Fibroblast of lung (primary cell): ENCODE results near the gene GYPC. TPM values are rescaled to one million over a fixed set of nuclear protein-coding genes. Genes with fewer than 3 reads are reported as not detected.

Experiments used
- DNase-seq, 2 donors: peaks; one replicate each; pipeline versions ENCODE4 v3.0.0 to v3.0.0-alpha.2; 2010; ENCODE audit warnings: low read depth in 2 of 2
- H2AFZ ChIP-seq: 2 replicates; pipeline ENCODE4 v1.5.1; 2012; ENCODE audit warnings: low read length, control low read depth, inconsistent platforms
- H3K27ac ChIP-seq: 2 replicates; pipeline ENCODE4 v1.5.1; 2011; ENCODE audit warnings: low read length, control low read depth; ENCODE audit not compliant: insufficient read depth
- H3K27me3 ChIP-seq: 2 replicates; pipeline ENCODE4 v1.5.1; 2011; ENCODE audit warnings: mild to moderate bottlenecking, low read length; ENCODE audit not compliant: control insufficient read depth, insufficient read depth
- H3K36me3 ChIP-seq: 2 replicates; pipeline ENCODE4 v1.5.1; 2011; ENCODE audit warnings: low read length; ENCODE audit not compliant: control insufficient read depth, insufficient read depth
- H3K4me1 ChIP-seq: 2 replicates; pipeline ENCODE4 v1.5.1; 2011; ENCODE audit warnings: low read length; ENCODE audit not compliant: control insufficient read depth, insufficient read depth; ENCODE audit errors: extremely low read depth
- H3K4me2 ChIP-seq: 2 replicates; pipeline ENCODE4 v1.5.1; 2011; ENCODE audit warnings: low read length, control low read depth; ENCODE audit not compliant: insufficient read depth; ENCODE audit errors: extremely low read depth
- H3K4me3 ChIP-seq, 4 experiments: fragments of 200-600 bp in 1 of 4; sonication (generic) in 1 of 4; replicated peaks in 1 of 4; 2 replicates each; pipeline ENCODE4 v1.5.1; 2011 to 2016; ENCODE audit warnings: low read length in 4 of 4, low read depth in 3 of 4, mild to moderate bottlenecking in 3 of 4, control low read depth in 2 of 4, inconsistent platforms in 1 of 4, mixed read lengths in 1 of 4; ENCODE audit not compliant: insufficient read depth in 1 of 4; ENCODE audit errors: control extremely low read depth in 1 of 4
- H3K79me2 ChIP-seq: 2 replicates; pipeline ENCODE4 v1.5.1; 2012; ENCODE audit warnings: mild to moderate bottlenecking, low read length, inconsistent platforms; ENCODE audit not compliant: control insufficient read depth, insufficient read depth
- H3K9ac ChIP-seq: 2 replicates; pipeline ENCODE4 v1.5.1; 2011; ENCODE audit warnings: mild to moderate bottlenecking, low read length, control low read depth; ENCODE audit not compliant: insufficient read depth
- H3K9me3 ChIP-seq: 2 replicates; pipeline ENCODE4 v1.5.1; 2012; ENCODE audit warnings: low read depth, low read length; ENCODE audit not compliant: control insufficient read depth, insufficient read depth
- H4K20me1 ChIP-seq: 2 replicates; pipeline ENCODE4 v1.5.1; 2011; ENCODE audit warnings: low read length; ENCODE audit not compliant: control insufficient read depth, insufficient read depth; ENCODE audit errors: extremely low read depth
- CTCF ChIP-seq, 2 donors: IDR thresholded peaks in 1 of 2; conservative IDR thresholded peaks in 1 of 2; 1 replicate in 1 of 2; 2 replicates in 1 of 2; pipeline ENCODE4 v1.5.1; 2011 to 2012; ENCODE audit warnings: low read length in 2 of 2, control low read depth in 1 of 2, inconsistent platforms in 1 of 2, low read depth in 1 of 2, mild to moderate bottlenecking in 1 of 2
- EZH2 ChIP-seq: IDR thresholded peaks from 2 replicates; pipeline ENCODE4 v1.5.1; 2012; ENCODE audit warnings: low read length, control low read depth, mild to moderate bottlenecking; ENCODE audit errors: missing control alignments
- polyA plus RNA-seq, 2 donors: library from polyadenylated mRNA; depleted of rRNA in 1 of 2; stranded (reverse) in 1 of 2; unstranded in 1 of 2; fragments of >200 nt; gene quantifications; 2 replicates each; pipeline ENCODE4 v1.2.1, GENCODE V29; 2011 to 2012; ENCODE audit warnings: missing spikeins in 1 of 2
- total RNA-seq: library from RNA; depleted of rRNA; stranded (reverse); fragments of >200 nt; gene quantifications from 2 replicates; pipeline ENCODE4 v1.2.1, GENCODE V29; 2014

Gene GYPC
- total and polyA plus RNA-seq, 2 donors (not counting 1 experiment from before 2014, with no cell fraction given), result 135 to 167 TPM

GRCh38 chr2:126685629-126686028 is 29.7 kb downstream of the GYPC start:
- Histone ChIP-seq H3K4me2 (no peak overlapping the region), H4K20me1 (no peaks in the 10 kb centered on the region), H3K27ac (no peak overlapping the region), H3K9ac (no peak overlapping the region), H3K79me2 (no peaks in the 10 kb centered on the region), H3K9me3 (no peaks in the 10 kb centered on the region), H3K4me1 (no peaks in the 10 kb centered on the region), H3K4me3 (no peak overlapping the region), H2AFZ (no peak overlapping the region), H3K27me3 (no peaks in the 10 kb centered on the region), H3K36me3 (no peaks in the 10 kb centered on the region)
- TF ChIP-seq EZH2, result no peak
- no peak for DNase-seq

- Histone ChIP-seq H3K27ac (no peak overlapping the region), H3K4me2 (no peak overlapping the region), H3K9ac (no peak overlapping the region), H3K9me3 (no peaks in the 10 kb centered on the region), H2AFZ (no peak overlapping the region), H3K79me2 (no peaks in the 10 kb centered on the region), H3K27me3 (no peaks in the 10 kb centered on the region), H3K4me1 (no peaks in the 10 kb centered on the region), H3K4me3 (no peak overlapping the region), H3K36me3 (no peaks in the 10 kb centered on the region), H4K20me1 (no peaks in the 10 kb centered on the region)
- DNase-seq, result no peak
- no peak for TF ChIP-seq EZH2
- TF ChIP-seq CTCF (conservative IDR thresholded peaks at IDR 0.05 in 1 of 2, IDR thresholded peaks at IDR 0.05 in 1 of 2; ENCODE audit: low read depth in 1 of 2, low read length in 2 of 2), result no peak
Measured at GRCh38 chr2:126686286-126686685, 30.3 kb downstream of the GYPC start.

GRCh38 chr2:126686841-126687485 is 31.0 kb downstream of the GYPC start:
- Histone ChIP-seq H2AFZ (no peak overlapping the region), H3K79me2 (no peaks in the 10 kb centered on the region), H3K36me3 (no peaks in the 10 kb centered on the region), H3K27me3 (no peaks in the 10 kb centered on the region), H3K4me3 (no peak overlapping the region), H4K20me1 (no peaks in the 10 kb centered on the region), H3K9ac (no peak overlapping the region), H3K27ac (no peak overlapping the region), H3K9me3 (no peaks in the 10 kb centered on the region), H3K4me1 (no peaks in the 10 kb centered on the region), H3K4me2 (no peak overlapping the region)
- no peak for TF ChIP-seq EZH2
- TF ChIP-seq CTCF (conservative IDR thresholded peaks at IDR 0.05 in 1 of 2, IDR thresholded peaks at IDR 0.05 in 1 of 2; ENCODE audit: low read depth in 1 of 2, low read length in 2 of 2), result no peak
- DNase-seq, result no peak
